PC-9 (cell line): ENCODE measurements around the gene TMEM185B. TPM values are rescaled to one million over a fixed set of nuclear protein-coding genes. Genes with fewer than 3 reads are reported as not detected.

Experiments used
- BruUV-seq: library from RNA; stranded (reverse); fragments of 400-500 nt; replicated peaks from 2 replicates; lab custom pipeline; 2021; lab: Mats Ljungman, UMichigan
- CTCF ChIA-PET: fragments of 300-600 bp; sonication (Branson Sonifier 250); formaldehyde crosslinking; loops from one replicate; lab custom pipeline; 2022; ENCODE audit warnings: antibody characterized with exemption; lab: Charles Lee
- POLR2A ChIA-PET: fragments of 300-600 bp; sonication (Branson Sonifier 250); formaldehyde crosslinking; loops from one replicate; lab custom pipeline; 2022; ENCODE audit warnings: antibody characterized with exemption; ENCODE audit not compliant: unreplicated experiment; lab: Charles Lee
- DNase-seq, 2 experiments: peaks; one replicate each; pipeline versions ENCODE4 v3.0.0 to v3.0.0-alpha.2; 2015 to 2022; ENCODE audit warnings: mixed read lengths in 1 of 2
- H2AFZ ChIP-seq: fragments of 200-600 bp; sonication (generic); 2 replicates; pipeline ENCODE4 v1.8.1; 2017; ENCODE audit warnings: antibody characterized with exemption
- H3F3A ChIP-seq: fragments of 200-600 bp; sonication (generic); 2 replicates; pipeline ENCODE4 v1.8.1; 2017; ENCODE audit warnings: antibody characterized with exemption, mild to moderate bottlenecking, low read depth; ENCODE audit not compliant: insufficient read depth
- H3K27ac ChIP-seq: fragments of 200-600 bp; sonication (generic); 2 replicates; pipeline ENCODE4 v1.6.1; 2016; ENCODE audit warnings: mixed run types
- H3K27me3 ChIP-seq: fragments of 200-600 bp; sonication (generic); 2 replicates; pipeline ENCODE4 v1.6.1; 2016; ENCODE audit warnings: low read depth, mixed run types; ENCODE audit not compliant: insufficient read depth
- H3K36me3 ChIP-seq: fragments of 200-600 bp; sonication (generic); 2 replicates; pipeline ENCODE4 v1.6.1; 2016; ENCODE audit warnings: low read depth, mixed run types
- H3K4me1 ChIP-seq: fragments of 200-600 bp; sonication (generic); replicated peaks from 2 replicates; pipeline ENCODE4 v1.6.1; 2016; ENCODE audit warnings: mixed run types; ENCODE audit not compliant: insufficient read depth
- H3K4me2 ChIP-seq: fragments of 200-600 bp; sonication (generic); 2 replicates; pipeline ENCODE4 v1.6.1; 2017; ENCODE audit warnings: mixed run types
- H3K4me3 ChIP-seq: fragments of 200-600 bp; sonication (generic); 2 replicates; pipeline ENCODE4 v1.6.1; 2016; ENCODE audit warnings: mixed run types
- H3K79me2 ChIP-seq: fragments of 200-600 bp; sonication (generic); 2 replicates; pipeline ENCODE4 v1.6.1; 2017; ENCODE audit warnings: low read depth, mixed run types
- H3K9me2 ChIP-seq: fragments of 200-600 bp; sonication (generic); 2 replicates; pipeline ENCODE4 v1.8.1; 2017; ENCODE audit warnings: mild to moderate bottlenecking; ENCODE audit not compliant: insufficient read depth
- H3K9me3 ChIP-seq: fragments of 200-600 bp; sonication (generic); 2 replicates; pipeline ENCODE4 v1.8.1; 2016; ENCODE audit warnings: low read depth; ENCODE audit not compliant: insufficient read depth
- H4K20me1 ChIP-seq: fragments of 200-600 bp; sonication (generic); 2 replicates; pipeline ENCODE4 v1.8.1; 2017; ENCODE audit not compliant: insufficient read depth
- EZH2 ChIP-seq: fragments of 200-600 bp; sonication (generic); IDR thresholded peaks from 2 replicates; pipeline ENCODE4 v1.8.0; 2017; ENCODE audit warnings: antibody characterized with exemption, low read depth
- intact Hi-C: fragments of 100-400 bp; cut with micrococcal nuclease; formaldehyde crosslinking; loops from one replicate; pipeline ENCODE4 v1.10.0; 2022; ENCODE audit not compliant: unreplicated experiment
- total RNA-seq: library from RNA; stranded (reverse); gene quantifications from 2 replicates; pipeline ENCODE4 v1.2.3, GENCODE V29; 2021
- TF ChIP-seq, protein P1 (sequence below): fragments of 200-600 bp; sonication (generic); conservative IDR thresholded peaks from 2 replicates; pipeline ENCODE4 v1.6.1; 2017; ENCODE audit warnings: mixed run types, antibody characterized with exemption, mild to moderate bottlenecking, moderate library complexity

Gene TMEM185B
- total RNA-seq, 1 experiment from 2014 or later: 30.3 TPM

DNA sequence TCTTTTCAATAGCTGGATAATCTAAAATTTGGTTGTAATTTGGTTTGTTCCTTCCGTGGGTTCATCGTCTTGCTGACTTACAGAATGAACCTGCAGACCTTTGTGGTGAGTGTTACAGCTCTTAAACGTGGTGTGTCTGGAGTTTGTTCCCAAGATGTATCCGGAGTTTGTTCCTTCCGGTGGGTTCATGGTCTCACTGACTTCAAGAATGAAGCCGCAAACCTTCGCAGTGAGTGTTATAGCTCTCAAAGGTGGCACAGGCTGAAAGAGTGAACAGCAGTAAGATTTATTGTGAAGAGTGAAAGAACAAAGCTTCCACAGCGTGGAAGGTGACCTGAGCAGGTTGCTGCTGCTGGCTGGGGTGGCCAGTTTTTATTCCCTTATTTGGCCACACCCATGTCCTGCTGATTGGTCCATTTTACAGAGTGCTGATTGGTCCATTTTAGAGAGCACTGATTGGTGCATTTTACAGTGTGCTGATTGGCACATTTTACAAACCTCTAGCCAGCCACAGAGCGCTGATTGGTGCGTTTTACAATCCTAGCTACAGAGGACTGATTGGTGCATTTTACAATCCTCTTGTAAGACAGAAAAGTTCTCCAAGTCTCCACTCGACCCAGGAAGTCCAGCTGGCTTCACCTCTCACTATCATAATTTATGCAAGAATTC lies 46.0 kb upstream of the TMEM185B start:
- Histone ChIP-seq H4K20me1 (no peaks in the 10 kb centered on the region), H3K4me3 (no peak overlapping the region), H3F3A (no peaks in the 10 kb centered on the region), H3K9me2 (no peaks in the 10 kb centered on the region), H2AFZ (no peak overlapping the region), H3K4me1 (no peaks in the 10 kb centered on the region), H3K36me3 (peaks cover 14% of the 10 kb centered on the region; the same call in 1 of the 2 replicates), H3K9me3 (peaks cover 9% of the 10 kb centered on the region; the same call in 1 of the 2 replicates), H3K27ac (no peak overlapping the region), H3K79me2 (peaks cover 91% of the 10 kb centered on the region), H3K27me3 (no peaks in the 10 kb centered on the region), H3K4me2 (no peak overlapping the region)
- CTCF ChIA-PET: no interaction called here
- TF ChIP-seq, protein P1, sequence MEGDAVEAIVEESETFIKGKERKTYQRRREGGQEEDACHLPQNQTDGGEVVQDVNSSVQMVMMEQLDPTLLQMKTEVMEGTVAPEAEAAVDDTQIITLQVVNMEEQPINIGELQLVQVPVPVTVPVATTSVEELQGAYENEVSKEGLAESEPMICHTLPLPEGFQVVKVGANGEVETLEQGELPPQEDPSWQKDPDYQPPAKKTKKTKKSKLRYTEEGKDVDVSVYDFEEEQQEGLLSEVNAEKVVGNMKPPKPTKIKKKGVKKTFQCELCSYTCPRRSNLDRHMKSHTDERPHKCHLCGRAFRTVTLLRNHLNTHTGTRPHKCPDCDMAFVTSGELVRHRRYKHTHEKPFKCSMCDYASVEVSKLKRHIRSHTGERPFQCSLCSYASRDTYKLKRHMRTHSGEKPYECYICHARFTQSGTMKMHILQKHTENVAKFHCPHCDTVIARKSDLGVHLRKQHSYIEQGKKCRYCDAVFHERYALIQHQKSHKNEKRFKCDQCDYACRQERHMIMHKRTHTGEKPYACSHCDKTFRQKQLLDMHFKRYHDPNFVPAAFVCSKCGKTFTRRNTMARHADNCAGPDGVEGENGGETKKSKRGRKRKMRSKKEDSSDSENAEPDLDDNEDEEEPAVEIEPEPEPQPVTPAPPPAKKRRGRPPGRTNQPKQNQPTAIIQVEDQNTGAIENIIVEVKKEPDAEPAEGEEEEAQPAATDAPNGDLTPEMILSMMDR: no peak
- no peak for TF ChIP-seq EZH2
- intact Hi-C loops: no loop called here
- POLR2A ChIA-PET: no interaction called here
- no TSS peak for BruUV-seq
- DNase-seq: no peak

DNA sequence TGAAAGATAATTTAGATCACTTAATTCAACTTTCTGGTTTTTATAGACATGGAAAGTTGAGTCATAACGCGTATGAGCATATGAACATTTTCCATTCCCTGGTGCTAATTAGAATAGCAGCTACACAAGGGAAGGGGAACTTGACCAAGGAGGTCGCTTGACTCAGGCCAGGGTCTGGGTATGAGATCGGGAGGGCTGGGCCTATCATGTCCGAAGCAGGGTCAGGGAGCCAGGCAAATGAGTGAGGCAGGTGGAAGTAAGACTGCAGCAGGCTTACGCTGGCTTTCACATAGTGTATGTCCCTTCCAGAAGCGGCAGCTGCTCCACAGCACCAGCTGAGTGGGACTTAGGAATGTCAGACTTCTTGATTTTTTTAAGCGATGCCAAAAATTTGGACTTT lies 44.1 kb upstream of the TMEM185B start:
- Histone ChIP-seq H3K4me3 (no peak overlapping the region), H3K9me2 (no peaks in the 10 kb centered on the region), H3F3A (no peaks in the 10 kb centered on the region), H4K20me1 (no peaks in the 10 kb centered on the region), H3K27me3 (no peaks in the 10 kb centered on the region), H3K79me2 (peaks cover 86% of the 10 kb centered on the region), H3K4me1 (no peaks in the 10 kb centered on the region), H3K9me3 (peaks cover 9% of the 10 kb centered on the region; the same call in 1 of the 2 replicates), H3K36me3 (peaks cover 8% of the 10 kb centered on the region; the same call in 1 of the 2 replicates), H3K27ac (no peak overlapping the region), H3K4me2 (no peak overlapping the region), H2AFZ (no peak overlapping the region)
- ChIA-PET POLR2A (no interaction called here), CTCF (no interaction called here)
- DNase-seq: no peak
- no peak for TF ChIP-seq EZH2
- TF ChIP-seq, protein P1: no peak
- intact Hi-C loops: no loop called here
- no TSS peak for BruUV-seq

DNA sequence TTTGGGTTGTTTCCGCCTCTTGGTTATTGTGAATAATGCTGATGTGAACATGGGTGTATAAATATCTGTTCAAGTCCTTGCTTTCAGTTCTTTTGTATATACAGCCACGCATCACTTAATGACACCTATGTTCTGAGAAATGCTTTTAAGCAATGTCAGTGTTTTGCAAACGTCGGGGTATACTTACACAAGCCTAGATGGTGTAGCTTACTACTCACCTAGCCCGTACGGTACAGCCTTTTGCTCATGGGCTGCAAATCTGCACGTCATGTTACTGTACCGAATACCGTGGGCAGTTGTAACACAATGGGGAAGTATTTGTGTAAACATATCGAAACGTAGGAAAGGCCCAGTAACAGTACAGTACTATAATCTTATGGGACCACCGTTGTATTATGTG lies 41.8 kb upstream of the TMEM185B start:
- CTCF ChIA-PET: no interaction called here
- Histone ChIP-seq H3K79me2 (peaks cover 88% of the 10 kb centered on the region), H3K27ac (no peak overlapping the region), H3K27me3 (no peaks in the 10 kb centered on the region), H3F3A (no peaks in the 10 kb centered on the region), H4K20me1 (peaks cover 6% of the 10 kb centered on the region; the same call in 1 of the 2 replicates), H3K4me2 (no peak overlapping the region), H3K4me1 (no peaks in the 10 kb centered on the region), H3K36me3 (peaks cover 4% of the 10 kb centered on the region; the same call in 1 of the 2 replicates), H3K9me2 (no peaks in the 10 kb centered on the region), H3K4me3 (no peak overlapping the region), H2AFZ (no peak overlapping the region), H3K9me3 (peaks cover 15% of the 10 kb centered on the region; the same call in 1 of the 2 replicates)
- intact Hi-C loops: no loop called here
- no TSS peak for BruUV-seq
- POLR2A ChIA-PET: interaction anchor here (0.7 kb wide), 1 partner anchor 33 kb away, joined by 5 read pairs; no protein-coding TSS in a partner anchor
- no peak for TF ChIP-seq EZH2
- TF ChIP-seq, protein P1: no peak
- no peak for DNase-seq
